Astrocyte (in vitro differentiated cells and primary cell): ENCODE data around the gene NT5C1B. TPM values are rescaled to one million over a fixed set of nuclear protein-coding genes. Genes with fewer than 3 reads are reported as not detected.

Source experiments
- DNase-seq: peaks from one replicate; pipeline ENCODE4 v3.0.0-alpha.2; 2010; ENCODE audit warnings: low read depth
- FAIRE-seq: peaks from 2 replicates; lab custom pipeline; 2011; peaks lifted over from hg19 to GRCh38; lab: Jason Lieb, UNC
- H2AFZ ChIP-seq: 2 replicates; pipeline ENCODE4 v1.6.0; 2012; ENCODE audit warnings: low read depth, low read length, inconsistent platforms
- H3K27ac ChIP-seq: 2 replicates; pipeline ENCODE4 v1.5.1; 2011; ENCODE audit warnings: low read depth, low read length, inconsistent platforms
- H3K27me3 ChIP-seq: 2 replicates; pipeline ENCODE4 v1.6.0; 2011; ENCODE audit warnings: low read length, inconsistent platforms; ENCODE audit not compliant: insufficient read depth
- H3K36me3 ChIP-seq: 2 replicates; pipeline ENCODE4 v1.5.1; 2011; ENCODE audit warnings: low read length, inconsistent platforms; ENCODE audit not compliant: insufficient read depth
- H3K4me1 ChIP-seq: 2 replicates; pipeline ENCODE4 v1.5.1; 2011; ENCODE audit warnings: low read length, inconsistent platforms; ENCODE audit not compliant: insufficient read depth
- H3K4me2 ChIP-seq: 2 replicates; pipeline ENCODE4 v1.6.0; 2012; ENCODE audit warnings: low read length, inconsistent platforms
- H3K4me3 ChIP-seq: 2 replicates; pipeline ENCODE4 v1.5.1; 2011; ENCODE audit warnings: low read depth, mild to moderate bottlenecking, low read length, inconsistent platforms; ENCODE audit not compliant: insufficient read depth
- H3K79me2 ChIP-seq: 2 replicates; pipeline ENCODE4 v1.6.0; 2012; ENCODE audit warnings: mild to moderate bottlenecking, low read length, inconsistent platforms; ENCODE audit not compliant: insufficient read depth
- H3K9ac ChIP-seq: 2 replicates; pipeline ENCODE4 v1.6.0; 2012; ENCODE audit warnings: mild to moderate bottlenecking, low read length, inconsistent platforms
- H3K9me3 ChIP-seq: 2 replicates; pipeline ENCODE4 v1.5.1; 2012; ENCODE audit warnings: low read depth, mild to moderate bottlenecking, low read length, inconsistent platforms; ENCODE audit not compliant: insufficient read depth
- H4K20me1 ChIP-seq: 2 replicates; pipeline ENCODE4 v1.6.0; 2012; ENCODE audit warnings: low read length, inconsistent platforms; ENCODE audit not compliant: insufficient read depth
- H3K27ac Mint-ChIP-seq: one replicate; pipeline ENCODE4 v1.8.0; 2021; ENCODE audit warnings: mild to moderate bottlenecking, mixed read lengths; ENCODE audit not compliant: unreplicated experiment
- H3K27me3 Mint-ChIP-seq: one replicate; pipeline ENCODE4 v1.8.0; 2021; ENCODE audit warnings: low read depth, mixed read lengths; ENCODE audit not compliant: unreplicated experiment
- H3K36me3 Mint-ChIP-seq: one replicate; pipeline ENCODE4 v1.8.0; 2021; ENCODE audit warnings: low read depth, mixed read lengths; ENCODE audit not compliant: unreplicated experiment
- H3K4me1 Mint-ChIP-seq: one replicate; pipeline ENCODE4 v1.8.0; 2021; ENCODE audit warnings: low read depth, mixed read lengths; ENCODE audit not compliant: unreplicated experiment
- H3K4me3 Mint-ChIP-seq: one replicate; pipeline ENCODE4 v1.8.0; 2021; ENCODE audit warnings: mild to moderate bottlenecking, moderate library complexity, mixed read lengths; ENCODE audit not compliant: unreplicated experiment
- H3K9me3 Mint-ChIP-seq: one replicate; pipeline ENCODE4 v1.8.0; 2021; ENCODE audit warnings: mild to moderate bottlenecking, mixed read lengths; ENCODE audit not compliant: unreplicated experiment
- CTCF ChIP-seq: IDR thresholded peaks from 2 replicates; pipeline ENCODE4 v1.5.1; 2011; ENCODE audit warnings: low read depth, mild to moderate bottlenecking, inconsistent platforms, low read length, moderate library complexity; ENCODE audit not compliant: insufficient read depth
- EZH2 ChIP-seq: IDR thresholded peaks from 2 replicates; pipeline ENCODE4 v1.6.1; 2012; ENCODE audit warnings: mild to moderate bottlenecking, low read length, inconsistent platforms; ENCODE audit not compliant: insufficient read depth
- total RNA-seq: library from RNA; stranded (reverse); gene quantifications from 2 replicates; pipeline ENCODE4 v1.2.1, GENCODE V29; 2021

NT5C1B gene
- total RNA-seq, 1 donor from 2014 or later, result not detected

GRCh38 chr2:18551623-18552022 lies 37.7 kb downstream of the NT5C1B start:
- H2AFZ ChIP-seq, result no peak overlapping the region
- no peak overlapping the region for H3K4me2 ChIP-seq
- Mint-ChIP-seq H3K36me3 (peaks cover 6% of the 10 kb centered on the region), H3K4me3 (no peak overlapping the region), H3K9me3 (no peaks in the 10 kb centered on the region), H3K4me1 (peaks cover under 1% of the 10 kb centered on the region), H3K27me3 (no peaks in the 10 kb centered on the region), H3K27ac (no peak overlapping the region)
- no peak for FAIRE-seq
- H3K36me3 ChIP-seq, result peaks cover 4% of the 10 kb centered on the region
- H3K9ac ChIP-seq, result no peak overlapping the region
- no peak overlapping the region for H3K4me3 ChIP-seq
- DNase-seq, result no peak
- no peaks in the 10 kb centered on the region for H4K20me1 ChIP-seq
- no peaks in the 10 kb centered on the region for H3K79me2 ChIP-seq
- no peaks in the 10 kb centered on the region for H3K27me3 ChIP-seq
- TF ChIP-seq EZH2, result no peak
- no peak for TF ChIP-seq CTCF
- H3K4me1 ChIP-seq, result peaks cover 11% of the 10 kb centered on the region
- no peaks in the 10 kb centered on the region for H3K9me3 ChIP-seq
- no peak overlapping the region for H3K27ac ChIP-seq

DNA sequence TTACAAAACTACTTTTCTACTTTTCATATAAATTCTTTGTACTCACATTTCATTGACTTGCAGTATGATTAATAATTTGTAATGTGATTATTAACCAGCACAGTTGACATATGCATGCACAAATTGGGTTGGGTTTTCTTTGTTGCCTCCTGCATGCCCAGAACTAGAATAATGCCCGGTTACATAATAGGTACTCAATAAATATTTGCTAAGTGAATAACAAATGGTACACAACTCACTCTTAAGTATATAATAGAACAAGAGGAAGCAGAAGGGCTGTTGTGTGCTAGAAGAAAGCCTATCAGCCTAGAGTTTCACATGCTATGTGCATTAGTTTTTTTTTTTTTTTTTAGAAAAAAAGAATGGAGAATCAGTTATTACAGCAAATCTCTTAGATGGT lies 38.2 kb downstream of the NT5C1B start:
- FAIRE-seq (no peak), DNase-seq (no peak)
- no peaks in the 10 kb centered on the region for H3K9me3 ChIP-seq
- H4K20me1 ChIP-seq, result no peaks in the 10 kb centered on the region
- TF ChIP-seq EZH2 (no peak), CTCF (no peak)
- no peak overlapping the region for H3K4me2 ChIP-seq
- H3K27me3 Mint-ChIP-seq, result no peaks in the 10 kb centered on the region
- H3K4me1 ChIP-seq, result peaks cover 11% of the 10 kb centered on the region
- H3K4me3 Mint-ChIP-seq, result no peak overlapping the region
- H3K36me3 ChIP-seq, result peaks cover 4% of the 10 kb centered on the region
- H2AFZ ChIP-seq, result no peak overlapping the region
- H3K27me3 ChIP-seq, result no peaks in the 10 kb centered on the region
- H3K27ac Mint-ChIP-seq, result no peak overlapping the region
- H3K27ac ChIP-seq, result no peak overlapping the region
- H3K79me2 ChIP-seq, result no peaks in the 10 kb centered on the region
- H3K4me3 ChIP-seq, result no peak overlapping the region
- H3K36me3 Mint-ChIP-seq, result peaks cover 6% of the 10 kb centered on the region
- no peaks in the 10 kb centered on the region for H3K9me3 Mint-ChIP-seq
- peaks cover 3% of the 10 kb centered on the region for H3K4me1 Mint-ChIP-seq
- no peak overlapping the region for H3K9ac ChIP-seq

DNA sequence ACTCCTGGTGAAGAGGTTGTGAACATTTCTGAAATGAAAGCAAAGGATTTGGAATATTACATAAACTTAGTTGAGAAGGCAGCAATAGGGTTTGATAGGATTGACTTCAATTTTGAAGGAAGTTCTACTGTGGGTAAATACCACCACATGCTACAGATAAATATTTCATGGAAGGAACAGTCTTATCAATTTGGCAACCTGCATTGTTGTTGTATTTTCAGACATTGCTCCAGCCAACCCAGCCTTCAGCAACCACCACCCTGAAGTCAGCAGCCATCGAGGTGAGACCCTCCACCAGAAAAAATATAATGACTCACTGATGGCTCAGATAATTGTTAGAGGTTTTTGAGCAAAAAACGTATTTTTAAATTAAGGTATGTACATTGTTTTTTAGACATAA lies 38.9 kb downstream of the NT5C1B start:
- Mint-ChIP-seq H3K4me3 (no peak overlapping the region), H3K4me1 (peaks cover 3% of the 10 kb centered on the region), H3K9me3 (no peaks in the 10 kb centered on the region), H3K27me3 (no peaks in the 10 kb centered on the region), H3K27ac (no peak overlapping the region), H3K36me3 (peaks cover 6% of the 10 kb centered on the region)
- Histone ChIP-seq H2AFZ (no peak overlapping the region), H3K79me2 (no peaks in the 10 kb centered on the region), H3K9me3 (no peaks in the 10 kb centered on the region), H4K20me1 (no peaks in the 10 kb centered on the region), H3K4me2 (no peak overlapping the region), H3K4me3 (no peak overlapping the region), H3K9ac (no peak overlapping the region), H3K36me3 (peaks cover 4% of the 10 kb centered on the region), H3K4me1 (peaks cover 12% of the 10 kb centered on the region), H3K27ac (no peak overlapping the region), H3K27me3 (no peaks in the 10 kb centered on the region)
- TF ChIP-seq CTCF (no peak), EZH2 (no peak)
- DNase-seq (no peak), FAIRE-seq (no peak)
